ENCODE data around the gene ETNK2.

DNA sequence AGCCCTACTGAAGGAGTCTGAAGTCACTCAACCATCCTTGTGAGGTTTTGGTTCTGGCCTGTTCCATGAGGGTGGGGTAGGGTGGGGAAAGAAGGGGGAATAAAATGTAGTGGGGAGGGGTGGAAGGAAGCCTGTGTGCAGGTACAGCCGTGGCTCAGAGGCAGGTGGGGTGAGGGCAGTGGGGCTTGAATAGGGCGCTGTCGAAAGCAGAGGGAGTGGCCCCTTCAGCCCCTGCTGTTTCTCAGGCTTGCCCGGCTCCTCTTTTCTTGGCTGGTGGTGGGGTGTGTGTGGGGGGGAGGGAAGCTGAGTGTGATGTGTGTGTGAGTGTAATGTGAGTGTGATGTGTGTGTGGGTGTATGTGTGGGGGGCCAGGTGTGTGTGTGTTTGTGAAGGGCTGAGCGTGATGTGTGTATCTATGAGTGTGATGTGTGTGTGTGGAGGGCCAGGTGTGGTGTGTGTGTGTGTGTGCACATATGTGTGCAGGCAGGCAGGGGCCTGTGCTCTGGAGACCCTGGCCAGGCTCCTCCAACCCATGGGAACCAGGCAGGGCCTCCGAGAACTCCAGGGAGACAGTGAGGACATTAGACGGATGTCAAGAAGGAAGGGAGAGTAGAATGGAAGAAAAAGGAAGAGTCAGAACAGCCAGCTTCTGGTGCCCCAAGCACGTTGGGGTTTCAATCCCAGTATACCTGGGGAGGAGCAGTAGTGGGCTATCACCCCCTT, 69.9 kb downstream of the ETNK2 start:
- TF ChIP-seq, protein P1, sequence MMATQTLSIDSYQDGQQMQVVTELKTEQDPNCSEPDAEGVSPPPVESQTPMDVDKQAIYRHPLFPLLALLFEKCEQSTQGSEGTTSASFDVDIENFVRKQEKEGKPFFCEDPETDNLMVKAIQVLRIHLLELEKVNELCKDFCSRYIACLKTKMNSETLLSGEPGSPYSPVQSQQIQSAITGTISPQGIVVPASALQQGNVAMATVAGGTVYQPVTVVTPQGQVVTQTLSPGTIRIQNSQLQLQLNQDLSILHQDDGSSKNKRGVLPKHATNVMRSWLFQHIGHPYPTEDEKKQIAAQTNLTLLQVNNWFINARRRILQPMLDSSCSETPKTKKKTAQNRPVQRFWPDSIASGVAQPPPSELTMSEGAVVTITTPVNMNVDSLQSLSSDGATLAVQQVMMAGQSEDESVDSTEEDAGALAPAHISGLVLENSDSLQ (IDR thresholded peaks at IDR 0.05), result no peak
- TF ChIP-seq FOXK2 (IDR thresholded peaks at IDR 0.05) (no peak), BHLHE40 (IDR thresholded peaks at IDR 0.05; ENCODE audit: borderline replicate concordance) (no peak)

Measured in HEK293T (cell line).